ENCODE results near the gene DKKL1.

The DKKL1 gene

DNA sequence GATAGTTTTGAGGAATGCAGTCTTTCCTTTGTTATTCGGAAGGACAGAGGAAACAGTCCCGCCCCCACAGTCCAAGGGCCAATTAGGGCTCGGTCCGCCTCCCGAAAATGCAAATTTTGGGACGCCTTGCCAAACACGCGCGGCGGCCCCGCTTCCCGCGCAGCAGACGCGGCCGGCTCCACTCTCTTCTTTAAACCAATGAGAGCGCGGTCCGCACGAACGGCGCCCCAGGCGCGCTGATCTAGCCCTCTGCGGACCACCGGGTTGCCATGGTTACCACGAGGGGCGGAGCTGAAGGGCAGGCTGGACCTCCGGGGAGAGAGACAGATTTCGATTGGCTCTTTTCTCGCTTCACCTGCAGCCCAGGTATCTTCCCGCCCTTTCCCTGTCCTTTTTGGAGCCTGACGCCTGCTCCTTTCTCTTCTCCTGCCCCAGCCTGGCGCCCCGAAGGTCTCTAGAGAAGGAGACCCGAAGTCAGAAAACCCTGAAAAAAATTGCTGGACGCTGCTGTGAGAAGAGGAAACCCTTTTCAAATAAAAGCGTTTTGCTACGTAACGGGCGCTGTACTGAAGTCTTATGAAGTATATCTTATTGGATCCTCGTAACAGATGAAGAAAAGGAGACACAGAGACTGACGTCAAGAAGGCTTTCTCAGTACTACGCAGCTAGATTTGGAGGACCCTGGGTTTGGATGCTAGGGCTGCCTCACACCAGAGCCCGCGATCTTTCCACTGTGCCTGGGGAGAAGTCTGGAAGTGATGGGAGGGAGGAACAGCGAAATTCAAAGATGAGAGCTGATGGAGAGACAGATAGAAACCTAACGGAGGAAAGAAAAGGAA is 57.6 kb downstream of the DKKL1 start:
- H3K4me3 ChIP-seq (ENCODE audit: control insufficient read depth, low read depth, low read length): no peak overlapping the region
- TF ChIP-seq CTCF (IDR thresholded peaks at IDR 0.05; ENCODE audit: control insufficient read depth, insufficient read depth, low read depth, low read length, missing control alignments): no peak
- no peak for DNase-seq (ENCODE audit: low read depth)

- DNase-seq (ENCODE audit: low read depth): no peak
- H3K4me3 ChIP-seq (ENCODE audit: control insufficient read depth, low read depth, low read length): no peak overlapping the region
- TF ChIP-seq CTCF (IDR thresholded peaks at IDR 0.05; ENCODE audit: control insufficient read depth, insufficient read depth, low read depth, low read length, missing control alignments): no peak
Observed at GRCh38 chr19:49421878-49422202, 58.2 kb downstream of the DKKL1 start.

DNA sequence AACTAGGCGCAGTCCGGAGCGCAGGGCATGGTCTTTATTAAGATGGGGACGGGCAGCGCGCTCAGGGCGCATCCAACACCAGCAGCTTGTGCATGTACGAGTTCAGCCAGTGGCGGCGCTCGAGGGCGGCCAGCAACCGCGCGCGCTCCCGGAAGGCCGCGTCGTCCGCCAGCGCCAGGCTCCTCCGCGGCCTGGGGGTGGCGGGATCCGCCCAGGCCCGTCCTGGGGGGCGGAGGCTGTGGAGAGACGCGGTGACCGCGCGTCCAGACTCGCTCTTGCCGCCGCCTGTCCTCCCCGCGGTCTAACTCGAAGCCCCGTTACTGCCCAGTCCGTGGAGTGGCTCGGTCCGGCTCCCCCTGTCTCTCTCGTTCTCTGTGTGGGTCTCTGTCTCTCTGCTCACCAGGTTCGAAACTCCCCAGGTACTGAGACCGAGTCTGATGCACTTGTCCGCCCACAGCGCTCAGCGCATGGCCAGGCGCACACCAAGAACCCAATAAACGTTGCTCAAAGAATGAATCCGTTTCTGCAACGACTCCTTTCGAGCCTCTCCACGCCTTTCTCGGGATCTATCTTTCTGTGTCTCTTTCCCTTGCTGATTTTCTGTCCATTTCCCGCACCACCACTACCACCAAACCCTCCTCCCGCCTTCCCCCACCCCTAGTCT is 58.9 kb downstream of the DKKL1 start:
- peak; percentile 22 for TF ChIP-seq CTCF (IDR thresholded peaks at IDR 0.05; ENCODE audit: control insufficient read depth, insufficient read depth, low read depth, low read length, missing control alignments)
- no peak overlapping the region for H3K4me3 ChIP-seq (ENCODE audit: control insufficient read depth, low read depth, low read length)
- no peak for DNase-seq (ENCODE audit: low read depth)

GRCh38 chr19:49423071-49423984 is 59.7 kb downstream of the DKKL1 start, which contains the start of gene PTH2:
Gene PTH2, minus strand, starts transcription at chr19:49423441. Its CDS starts 102 bp downstream, at chr19:49423339.
- no peak for DNase-seq (ENCODE audit: low read depth)
- no peak for TF ChIP-seq CTCF (IDR thresholded peaks at IDR 0.05; ENCODE audit: control insufficient read depth, insufficient read depth, low read depth, low read length, missing control alignments)
- H3K4me3 ChIP-seq (ENCODE audit: control insufficient read depth, low read depth, low read length): no peak within 1 kb of the TSS

DNA sequence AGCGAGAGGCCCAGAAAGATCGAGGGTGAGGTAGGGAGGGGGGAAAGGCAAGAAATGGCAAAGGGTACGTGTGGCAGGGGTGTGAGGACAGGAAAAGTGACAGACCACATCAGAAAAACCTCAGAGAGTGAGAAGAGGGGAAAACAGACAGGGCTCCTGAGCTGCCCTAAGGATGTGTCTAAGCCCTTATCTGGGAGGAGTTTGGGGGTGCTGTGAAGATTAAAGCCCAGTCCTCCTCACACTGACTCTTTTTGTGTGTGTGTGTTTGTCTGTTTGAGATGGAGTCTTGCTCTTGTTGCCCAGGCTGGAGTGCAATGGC is 60.3 kb downstream of the DKKL1 start:
- H3K4me3 ChIP-seq (ENCODE audit: control insufficient read depth, low read depth, low read length): no peak overlapping the region
- TF ChIP-seq CTCF (IDR thresholded peaks at IDR 0.05; ENCODE audit: control insufficient read depth, insufficient read depth, low read depth, low read length, missing control alignments): no peak

More for the DNA sequence above, 60.3 kb downstream of the DKKL1 start:
- DNase-seq (ENCODE audit: low read depth): no peak
